Neural progenitor cell (in vitro differentiated cells): Measurements from ENCODE around the gene ITIH5. TPM values are rescaled to one million over a fixed set of nuclear protein-coding genes. Genes with fewer than 3 reads are reported as not detected.

Source experiments
- DNase-seq: peaks from one replicate; pipeline ENCODE4 v3.0.0-alpha.2; 2016; ENCODE audit warnings: low spot score
- H2AFZ ChIP-seq: fragments of 200-600 bp; sonication (generic); replicated peaks from 2 replicates; pipeline ENCODE4 v1.6.1; 2016; ENCODE audit warnings: antibody characterized with exemption
- H3F3A ChIP-seq: fragments of 200-600 bp; sonication (generic); 2 replicates; pipeline ENCODE4 v1.6.1; 2016; ENCODE audit warnings: antibody characterized with exemption, low read depth
- H3K27ac ChIP-seq: fragments of 200-600 bp; sonication (generic); 2 replicates; pipeline ENCODE4 v1.5.1; 2016; ENCODE audit warnings: mild to moderate bottlenecking
- H3K27me3 ChIP-seq: fragments of 200-600 bp; sonication (generic); 2 replicates; pipeline ENCODE4 v1.6.1; 2016; ENCODE audit warnings: mild to moderate bottlenecking, moderate library complexity
- H3K36me3 ChIP-seq: fragments of 200-600 bp; sonication (generic); 2 replicates; pipeline ENCODE4 v1.5.1; 2016
- H3K4me1 ChIP-seq: fragments of 200-600 bp; sonication (generic); 2 replicates; pipeline ENCODE4 v1.6.1; 2016; ENCODE audit warnings: mixed run types
- H3K4me2 ChIP-seq: fragments of 200-600 bp; sonication (generic); 2 replicates; pipeline ENCODE4 v1.6.1; 2016
- H3K4me3 ChIP-seq: fragments of 200-600 bp; sonication (generic); 2 replicates; pipeline ENCODE4 v1.5.1; 2016
- H3K79me2 ChIP-seq: fragments of 200-600 bp; sonication (generic); 2 replicates; pipeline ENCODE4 v1.6.1; 2016; ENCODE audit warnings: low read depth
- H3K9ac ChIP-seq: fragments of 200-600 bp; sonication (generic); 2 replicates; pipeline ENCODE4 v1.6.1; 2016
- H3K9me3 ChIP-seq: fragments of 200-600 bp; sonication (generic); 2 replicates; pipeline ENCODE4 v1.5.1; 2016; ENCODE audit warnings: low read depth
- H4K20me1 ChIP-seq: fragments of 200-600 bp; sonication (generic); 2 replicates; pipeline ENCODE4 v1.6.1; 2016; ENCODE audit warnings: low read depth
- H3K27ac Mint-ChIP-seq: 3 replicates; pipeline ENCODE4 v1.8.0; 2021; ENCODE audit warnings: mixed read lengths
- H3K27me3 Mint-ChIP-seq: 2 replicates; pipeline ENCODE4 v1.8.0; 2022; ENCODE audit warnings: low read depth, mild to moderate bottlenecking, inconsistent platforms, moderate library complexity, mixed read lengths; ENCODE audit not compliant: insufficient read depth
- H3K36me3 Mint-ChIP-seq: 3 replicates; pipeline ENCODE4 v1.8.0; 2021; ENCODE audit warnings: mixed read lengths
- H3K4me1 Mint-ChIP-seq: 3 replicates; pipeline ENCODE4 v1.8.0; 2021; ENCODE audit warnings: mixed read lengths
- H3K4me3 Mint-ChIP-seq: 3 replicates; pipeline ENCODE4 v1.8.0; 2021; ENCODE audit warnings: mild to moderate bottlenecking, moderate library complexity, mixed read lengths
- H3K9me3 Mint-ChIP-seq: 3 replicates; pipeline ENCODE4 v1.8.0; 2020; ENCODE audit warnings: mixed read lengths
- CTCF ChIP-seq: fragments of 200-600 bp; sonication (generic); IDR thresholded peaks from 2 replicates; pipeline ENCODE4 v1.5.1; 2017; ENCODE audit warnings: antibody characterized with exemption, mild to moderate bottlenecking
- EZH2 ChIP-seq: fragments of 200-600 bp; sonication (generic); IDR thresholded peaks from 2 replicates; pipeline ENCODE4 v1.6.1; 2017; ENCODE audit warnings: antibody characterized with exemption, mild to moderate bottlenecking, moderate library complexity
- EZH2phosphoT487 ChIP-seq: fragments of 200-600 bp; sonication (generic); IDR thresholded peaks from 2 replicates; pipeline ENCODE4 v1.6.1; 2017; ENCODE audit warnings: antibody characterized with exemption
- total RNA-seq: library from RNA; depleted of rRNA; stranded (reverse); fragments of >200 nt; gene quantifications from 2 replicates; pipeline ENCODE4 v1.2.3, GENCODE V29; 2015; ENCODE audit warnings: low replicate concordance

ITIH5 gene
- total RNA-seq, 1 donor from 2014 or later = 1.1 TPM

GRCh38 chr10:7551289-7551688, 115.5 kb downstream of the ITIH5 start:
- Histone ChIP-seq H3K4me2 (no peak overlapping the region), H3F3A (peaks cover 15% of the 10 kb centered on the region), H2AFZ (no peak overlapping the region), H3K27me3 (no peaks in the 10 kb centered on the region), H3K36me3 (no peaks in the 10 kb centered on the region), H3K9me3 (no peaks in the 10 kb centered on the region), H4K20me1 (peaks cover 13% of the 10 kb centered on the region), H3K4me3 (no peak overlapping the region), H3K79me2 (no peaks in the 10 kb centered on the region), H3K27ac (no peak overlapping the region), H3K9ac (no peak overlapping the region), H3K4me1 (peaks cover 10% of the 10 kb centered on the region)
- Mint-ChIP-seq H3K4me1 (peaks cover 15% of the 10 kb centered on the region), H3K36me3 (no peaks in the 10 kb centered on the region), H3K4me3 (no peak overlapping the region), H3K27me3 (peaks cover 7% of the 10 kb centered on the region), H3K27ac (no peak overlapping the region), H3K9me3 (no peaks in the 10 kb centered on the region)
- TF ChIP-seq EZH2 = no peak
- no peak for TF ChIP-seq EZH2phosphoT487
- TF ChIP-seq CTCF = no peak
- no peak for DNase-seq

GRCh38 chr10:7550013-7550412, 116.8 kb downstream of the ITIH5 start:
- H3K4me1 ChIP-seq = peaks cover 10% of the 10 kb centered on the region
- H3K9me3 ChIP-seq = no peaks in the 10 kb centered on the region
- H3K9me3 Mint-ChIP-seq = no peaks in the 10 kb centered on the region
- H3K27ac ChIP-seq = no peak overlapping the region
- peaks cover 14% of the 10 kb centered on the region for H3K4me1 Mint-ChIP-seq
- no peak for DNase-seq
- H2AFZ ChIP-seq = no peak overlapping the region
- H3K36me3 Mint-ChIP-seq = no peaks in the 10 kb centered on the region
- H3F3A ChIP-seq = peaks cover 15% of the 10 kb centered on the region
- no peaks in the 10 kb centered on the region for H3K79me2 ChIP-seq
- no peak overlapping the region for H3K4me3 ChIP-seq
- no peak for TF ChIP-seq EZH2phosphoT487
- no peak for TF ChIP-seq CTCF
- no peak for TF ChIP-seq EZH2
- H3K27me3 ChIP-seq = no peaks in the 10 kb centered on the region
- no peak overlapping the region for H3K4me3 Mint-ChIP-seq
- no peak overlapping the region for H3K27ac Mint-ChIP-seq
- H3K4me2 ChIP-seq = no peak overlapping the region
- H3K9ac ChIP-seq = no peak overlapping the region
- peaks cover 13% of the 10 kb centered on the region for H4K20me1 ChIP-seq
- peaks cover 7% of the 10 kb centered on the region for H3K27me3 Mint-ChIP-seq
- H3K36me3 ChIP-seq = no peaks in the 10 kb centered on the region

- no peak overlapping the region for H3K4me3 Mint-ChIP-seq
- no peaks in the 10 kb centered on the region for H3K36me3 Mint-ChIP-seq
- Histone ChIP-seq H3K36me3 (no peaks in the 10 kb centered on the region), H3K79me2 (no peaks in the 10 kb centered on the region), H3K9ac (no peak overlapping the region), H3K4me3 (no peak overlapping the region), H3K4me2 (no peak overlapping the region), H3K27ac (no peak overlapping the region), H4K20me1 (peaks cover 12% of the 10 kb centered on the region), H3K4me1 (peaks cover 10% of the 10 kb centered on the region), H3K9me3 (no peaks in the 10 kb centered on the region), H2AFZ (no peak overlapping the region), H3K27me3 (no peaks in the 10 kb centered on the region), H3F3A (peaks cover 13% of the 10 kb centered on the region)
- peaks cover 4% of the 10 kb centered on the region for H3K27me3 Mint-ChIP-seq
- TF ChIP-seq EZH2 (no peak), CTCF (no peak), EZH2phosphoT487 (no peak)
- peaks cover 2% of the 10 kb centered on the region for H3K9me3 Mint-ChIP-seq
- H3K4me1 Mint-ChIP-seq = peaks cover 12% of the 10 kb centered on the region
- DNase-seq = no peak
- H3K27ac Mint-ChIP-seq = no peak overlapping the region
These were observed 118.9 kb downstream of the ITIH5 start for GRCh38 chr10:7547829-7548228.

- no peak for DNase-seq
- Mint-ChIP-seq H3K9me3 (peaks cover 2% of the 10 kb centered on the region), H3K27ac (no peak overlapping the region), H3K27me3 (peaks cover 2% of the 10 kb centered on the region), H3K36me3 (no peaks in the 10 kb centered on the region), H3K4me1 (peaks cover 11% of the 10 kb centered on the region), H3K4me3 (no peak overlapping the region)
- H3K4me2 ChIP-seq = no peak overlapping the region
- H3K9me3 ChIP-seq = no peaks in the 10 kb centered on the region
- H3K4me3 ChIP-seq = no peak overlapping the region
- TF ChIP-seq EZH2 (no peak), CTCF (no peak), EZH2phosphoT487 (no peak)
- H3K36me3 ChIP-seq = no peaks in the 10 kb centered on the region
- H3K79me2 ChIP-seq = no peaks in the 10 kb centered on the region
- H2AFZ ChIP-seq = no peak overlapping the region
- H3K27me3 ChIP-seq = no peaks in the 10 kb centered on the region
- peaks cover 6% of the 10 kb centered on the region for H4K20me1 ChIP-seq
- peaks cover 6% of the 10 kb centered on the region for H3K4me1 ChIP-seq
- no peak overlapping the region for H3K9ac ChIP-seq
- no peak overlapping the region for H3K27ac ChIP-seq
- peaks cover 7% of the 10 kb centered on the region for H3F3A ChIP-seq
These were observed 119.6 kb downstream of the ITIH5 start for GRCh38 chr10:7547206-7547605.
